ENCODE results near the gene RNF114.

DNA sequence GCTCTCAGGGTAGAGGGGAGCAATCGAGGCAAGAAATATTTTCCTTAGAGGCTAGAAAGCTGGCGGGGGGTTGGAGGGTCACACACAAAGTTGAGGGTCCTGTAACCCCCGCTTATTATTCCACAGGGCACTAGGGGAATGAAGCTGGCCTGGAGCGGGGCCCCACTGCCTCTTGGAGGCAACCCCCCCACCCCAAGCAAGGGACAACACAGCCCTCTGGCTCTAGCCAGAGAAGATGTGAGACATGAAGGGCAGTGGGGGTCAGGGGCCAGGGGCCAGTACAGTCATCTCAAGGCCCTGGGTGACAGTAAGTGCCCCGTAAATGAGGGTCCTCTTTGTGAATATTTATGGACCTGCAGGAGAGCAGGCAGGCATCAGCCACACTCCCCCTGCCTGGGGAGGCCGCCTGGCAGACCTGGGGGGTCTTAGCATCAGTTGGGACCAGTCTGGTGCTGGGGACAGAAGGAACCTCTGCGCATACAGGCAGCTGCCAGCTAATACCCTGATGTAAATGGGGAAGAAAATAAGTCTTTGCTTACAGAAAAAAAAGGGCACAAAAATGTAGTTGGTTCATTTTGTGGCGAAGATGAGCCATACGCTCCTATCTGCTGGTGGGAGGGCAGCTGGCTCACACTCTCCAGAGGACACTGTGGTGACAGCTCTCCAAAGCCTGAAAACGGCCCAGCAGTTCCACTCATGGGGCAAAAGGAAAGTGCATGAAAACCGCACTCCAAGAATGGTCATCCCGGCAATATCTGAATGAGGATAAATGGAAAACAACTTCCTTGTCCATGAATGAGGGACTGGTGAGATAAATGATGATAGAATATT is 42.7 kb upstream of the RNF114 start:
- TF ChIP-seq, protein P1, sequence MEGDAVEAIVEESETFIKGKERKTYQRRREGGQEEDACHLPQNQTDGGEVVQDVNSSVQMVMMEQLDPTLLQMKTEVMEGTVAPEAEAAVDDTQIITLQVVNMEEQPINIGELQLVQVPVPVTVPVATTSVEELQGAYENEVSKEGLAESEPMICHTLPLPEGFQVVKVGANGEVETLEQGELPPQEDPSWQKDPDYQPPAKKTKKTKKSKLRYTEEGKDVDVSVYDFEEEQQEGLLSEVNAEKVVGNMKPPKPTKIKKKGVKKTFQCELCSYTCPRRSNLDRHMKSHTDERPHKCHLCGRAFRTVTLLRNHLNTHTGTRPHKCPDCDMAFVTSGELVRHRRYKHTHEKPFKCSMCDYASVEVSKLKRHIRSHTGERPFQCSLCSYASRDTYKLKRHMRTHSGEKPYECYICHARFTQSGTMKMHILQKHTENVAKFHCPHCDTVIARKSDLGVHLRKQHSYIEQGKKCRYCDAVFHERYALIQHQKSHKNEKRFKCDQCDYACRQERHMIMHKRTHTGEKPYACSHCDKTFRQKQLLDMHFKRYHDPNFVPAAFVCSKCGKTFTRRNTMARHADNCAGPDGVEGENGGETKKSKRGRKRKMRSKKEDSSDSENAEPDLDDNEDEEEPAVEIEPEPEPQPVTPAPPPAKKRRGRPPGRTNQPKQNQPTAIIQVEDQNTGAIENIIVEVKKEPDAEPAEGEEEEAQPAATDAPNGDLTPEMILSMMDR (IDR thresholded peaks at IDR 0.05; ENCODE audit: poor library complexity, severe bottlenecking) = no peak
- no peak for TF ChIP-seq EZH2 (IDR thresholded peaks at IDR 0.05; ENCODE audit: borderline replicate concordance, insufficient read depth, low read length, poor library complexity, severe bottlenecking)
- no peak for TF ChIP-seq REST (IDR thresholded peaks at IDR 0.05; ENCODE audit: borderline replicate concordance)
- TF ChIP-seq POLR2AphosphoS5 (IDR thresholded peaks at IDR 0.05) = no peak
- TF ChIP-seq EP300 (conservative IDR thresholded peaks at IDR 0.05; ENCODE audit: poor library complexity, severe bottlenecking) = no peak
- no peak for TF ChIP-seq TAF1 (IDR thresholded peaks at IDR 0.05; ENCODE audit: low read depth)
